Activated T-helper 1 cell treated with anti-CD3 and anti-CD28 coated beads, Interleukin-2, amount 50 U/mL, for 16 hours (primary cell): Measurements from ENCODE around the gene C13orf42.

Experiments
- DNase-seq, 2 donors: peaks; one replicate each; pipeline ENCODE4 v3.0.0-alpha.2; 2020; ENCODE audit warnings: low read depth in 1 of 2, low spot score in 1 of 2

C13orf42 gene

DNA sequence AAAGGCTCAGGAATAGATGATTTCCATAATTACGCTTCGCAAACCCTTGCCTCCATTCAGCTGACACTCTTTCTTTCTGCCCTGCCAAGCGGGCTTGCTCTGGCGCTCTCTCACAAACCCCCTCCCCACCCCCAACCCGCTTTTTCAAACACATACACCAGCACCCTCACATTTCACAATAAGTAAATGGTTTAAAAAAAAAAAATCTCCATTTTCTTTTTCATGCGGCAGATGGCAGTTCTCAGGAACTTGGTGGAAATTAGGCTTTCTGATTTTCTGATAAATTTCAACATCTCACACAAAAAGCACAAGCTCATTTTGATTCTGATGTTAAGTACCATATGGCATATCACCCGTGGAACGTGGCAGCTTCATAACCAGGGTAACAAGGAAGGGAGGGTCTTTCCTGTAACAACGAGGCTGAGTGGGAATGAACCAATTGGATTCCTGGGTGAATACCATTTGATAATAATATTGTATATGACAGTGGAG, 43.8 kb downstream of the C13orf42 start:
- no peak for DNase-seq

DNA sequence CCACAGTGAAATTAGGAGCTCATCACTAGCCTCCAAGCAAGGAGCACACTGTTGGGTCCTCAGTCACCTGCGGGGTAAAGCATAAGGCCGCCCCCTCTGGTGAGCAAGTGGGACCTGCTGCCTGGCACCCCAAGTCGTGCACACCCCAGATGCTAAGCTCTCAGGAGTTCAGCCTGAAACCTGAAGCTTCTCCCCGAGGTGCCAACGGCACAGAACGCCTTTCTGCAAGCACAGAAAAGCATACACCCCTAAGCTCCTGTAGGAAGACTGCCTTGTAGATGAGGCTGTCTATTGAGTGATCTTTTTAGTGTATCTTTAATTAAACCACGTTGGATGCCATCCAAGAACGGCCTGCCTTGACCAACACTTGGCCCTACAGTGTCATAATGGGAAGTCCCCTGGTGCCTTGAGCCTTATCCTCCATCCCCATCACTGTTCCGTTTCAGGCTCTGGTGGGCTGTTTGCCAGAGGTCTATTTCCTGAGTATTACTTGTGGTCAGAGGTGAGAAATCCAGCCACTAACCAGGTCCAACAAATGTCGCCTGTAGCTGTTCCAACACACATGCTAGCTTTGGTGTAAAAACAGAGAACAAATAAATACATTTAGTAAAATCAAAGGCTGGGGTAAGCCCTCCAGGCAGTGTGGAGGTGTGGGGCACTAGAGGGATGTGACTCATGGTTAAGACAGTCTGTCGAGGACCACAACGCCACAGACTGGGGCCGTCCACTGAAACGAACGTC, 44.8 kb downstream of the C13orf42 start:
- DNase-seq: no peak

DNA sequence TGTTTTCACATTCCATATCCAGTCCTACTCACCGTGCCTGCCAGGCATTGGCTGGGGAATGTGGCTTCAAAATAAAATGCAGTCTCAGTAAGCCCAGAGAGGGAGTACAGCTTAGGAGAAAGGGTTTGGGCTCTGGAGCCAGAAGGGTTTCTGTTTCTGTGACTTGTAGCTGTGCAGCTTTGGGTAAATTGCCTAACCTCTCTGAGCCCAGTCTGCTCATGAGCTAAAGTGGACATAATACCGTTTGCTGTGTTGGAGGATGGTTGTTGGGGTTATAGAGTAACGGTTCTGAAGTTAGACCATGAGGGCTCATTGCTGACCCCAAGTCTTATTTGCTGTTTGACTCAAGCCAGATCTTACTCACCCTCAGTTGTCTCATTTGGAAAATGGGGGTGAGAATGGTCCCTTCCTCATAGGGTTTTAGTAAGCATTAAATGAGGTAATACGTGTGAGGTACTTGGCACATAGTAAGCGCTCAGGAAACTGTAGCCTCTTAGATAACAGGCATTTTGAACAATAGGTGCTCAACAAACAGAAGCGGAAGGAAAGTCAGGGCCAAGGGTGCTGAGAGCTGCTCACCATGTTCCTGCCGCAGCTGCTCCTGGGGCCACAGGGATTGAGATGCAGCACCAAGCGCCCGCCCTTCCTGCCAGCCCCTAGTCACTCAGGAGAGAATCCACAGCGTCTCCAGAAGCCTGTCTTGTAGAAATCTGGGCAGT, 45.5 kb downstream of the C13orf42 start:
- DNase-seq: no peak

DNA sequence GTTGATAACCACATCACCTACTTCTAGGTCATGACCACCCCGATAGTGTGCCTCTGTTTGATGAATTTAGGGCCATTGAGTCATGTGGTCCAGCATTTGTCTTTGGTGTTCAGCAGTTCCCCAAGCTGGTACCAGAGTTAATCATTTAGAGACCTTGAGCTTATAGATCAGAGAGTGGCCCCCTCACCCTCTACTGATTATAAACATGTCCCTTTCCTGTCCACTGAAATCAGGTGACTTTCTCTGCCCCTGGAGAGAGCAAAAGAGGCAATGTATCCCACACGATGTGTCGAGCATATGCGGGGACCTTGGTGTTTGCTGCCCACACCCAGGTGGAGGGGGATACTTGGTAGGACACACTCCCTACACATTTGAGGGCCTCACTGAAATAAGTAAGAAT, 46.3 kb downstream of the C13orf42 start:
- DNase-seq: no peak

DNA sequence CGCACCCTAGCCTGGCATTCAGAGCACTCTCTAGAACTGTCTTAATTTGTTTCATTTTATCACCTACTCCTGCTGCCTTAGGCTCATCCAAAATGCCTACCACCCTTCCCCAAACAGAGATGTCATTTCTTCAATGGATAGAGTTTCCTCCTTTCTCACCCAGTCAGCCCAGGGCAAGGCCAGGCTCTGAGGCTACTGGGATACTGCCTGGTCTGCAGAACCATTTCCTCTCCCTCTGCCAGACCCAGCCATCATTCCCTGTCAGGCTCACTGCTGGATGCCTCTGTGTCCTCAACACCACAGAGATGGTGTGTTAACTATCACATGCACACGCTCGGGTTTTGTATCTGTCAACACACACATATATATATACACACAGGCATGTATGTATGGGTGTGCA, 47.2 kb downstream of the C13orf42 start:
- no peak for DNase-seq

DNA sequence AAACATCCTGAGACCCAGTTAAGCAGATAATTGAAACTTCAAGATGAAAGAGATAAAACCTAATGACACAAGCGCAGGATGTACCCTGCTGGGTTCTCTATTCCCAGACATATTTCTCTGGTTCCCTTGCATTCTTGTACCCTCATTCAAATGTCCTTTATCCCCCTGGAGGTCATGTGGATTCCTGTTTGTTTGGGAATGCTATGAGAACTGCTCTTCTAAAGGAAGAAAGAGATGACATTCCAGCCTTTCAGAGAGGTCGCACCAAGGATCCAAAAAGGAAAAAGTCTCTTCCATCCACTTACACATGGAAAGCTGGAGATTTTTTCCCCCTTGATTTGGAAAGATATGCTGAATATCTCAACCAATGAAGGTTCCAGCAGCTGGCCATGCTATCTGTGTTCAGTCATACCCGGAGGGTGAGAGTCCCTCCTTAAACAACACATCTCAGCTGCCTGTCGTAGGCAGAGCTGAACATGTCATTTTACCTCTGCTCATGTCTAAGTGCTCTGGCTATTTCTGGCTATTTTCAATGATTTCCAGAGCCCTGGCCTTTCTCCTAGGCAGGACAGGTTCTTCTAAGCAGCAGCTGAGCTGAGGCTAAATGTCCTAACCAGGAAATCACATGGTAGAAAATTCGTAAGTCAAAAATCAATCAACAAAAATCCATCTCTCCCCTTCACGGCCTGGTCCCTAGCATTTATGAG, 52.5 kb downstream of the C13orf42 start:
- no peak for DNase-seq

DNA sequence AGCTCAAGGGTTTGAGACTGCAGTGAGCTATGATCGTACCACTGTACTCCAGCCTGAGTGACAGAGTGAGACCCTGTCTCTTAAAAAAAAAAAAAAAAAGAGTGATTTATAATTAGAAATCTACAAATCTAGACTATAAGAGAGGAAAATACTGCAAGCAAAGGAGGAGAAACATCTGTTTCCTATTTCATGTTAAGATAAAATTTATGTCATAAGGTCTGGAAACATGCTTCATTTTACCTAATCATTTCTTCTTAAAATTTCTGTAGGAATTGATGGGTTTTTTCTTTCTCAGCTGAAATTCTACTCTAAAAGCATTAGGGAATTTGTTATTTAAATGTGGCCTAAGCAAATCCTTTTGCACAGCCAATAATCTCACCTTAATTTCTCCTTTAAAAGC, 53.2 kb downstream of the C13orf42 start:
- DNase-seq: no peak

DNA sequence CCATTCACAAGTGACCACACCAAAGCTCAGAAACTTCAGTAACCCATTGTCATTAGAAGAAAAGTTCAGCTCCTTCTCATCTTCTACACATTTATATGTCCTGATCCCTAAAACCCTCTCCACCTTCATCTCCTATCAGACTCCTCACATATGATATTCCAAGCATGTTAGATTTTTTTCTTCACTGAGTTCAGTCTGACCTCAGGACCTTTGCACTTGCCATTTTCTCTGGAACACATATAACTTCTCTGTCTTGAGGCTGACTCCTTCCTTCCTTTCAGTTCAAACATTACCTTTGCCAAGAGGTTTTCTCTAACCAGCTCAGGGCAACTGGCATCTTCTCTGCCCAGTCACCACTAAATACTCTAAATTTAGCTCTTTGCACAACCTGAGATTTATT, 54.1 kb downstream of the C13orf42 start:
- DNase-seq: no peak

DNA sequence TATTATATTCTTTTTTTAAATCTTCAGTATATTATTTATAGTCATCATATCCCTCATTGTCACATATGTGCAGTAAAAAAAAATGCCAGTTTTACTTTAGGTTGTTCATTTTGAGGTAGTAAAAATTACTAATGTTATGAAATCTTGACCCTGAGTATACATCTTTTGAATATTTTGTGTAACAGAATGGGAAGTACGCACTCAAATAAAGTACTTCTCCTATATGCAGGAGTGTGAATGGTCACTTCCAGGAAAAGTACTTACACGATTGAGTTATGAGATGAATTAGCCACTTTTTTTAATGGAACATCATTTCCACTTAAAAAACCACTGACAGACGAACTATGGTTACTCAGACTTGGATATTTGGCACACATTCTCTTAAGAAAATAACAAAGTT, 58.5 kb downstream of the C13orf42 start:
- no peak for DNase-seq

DNA sequence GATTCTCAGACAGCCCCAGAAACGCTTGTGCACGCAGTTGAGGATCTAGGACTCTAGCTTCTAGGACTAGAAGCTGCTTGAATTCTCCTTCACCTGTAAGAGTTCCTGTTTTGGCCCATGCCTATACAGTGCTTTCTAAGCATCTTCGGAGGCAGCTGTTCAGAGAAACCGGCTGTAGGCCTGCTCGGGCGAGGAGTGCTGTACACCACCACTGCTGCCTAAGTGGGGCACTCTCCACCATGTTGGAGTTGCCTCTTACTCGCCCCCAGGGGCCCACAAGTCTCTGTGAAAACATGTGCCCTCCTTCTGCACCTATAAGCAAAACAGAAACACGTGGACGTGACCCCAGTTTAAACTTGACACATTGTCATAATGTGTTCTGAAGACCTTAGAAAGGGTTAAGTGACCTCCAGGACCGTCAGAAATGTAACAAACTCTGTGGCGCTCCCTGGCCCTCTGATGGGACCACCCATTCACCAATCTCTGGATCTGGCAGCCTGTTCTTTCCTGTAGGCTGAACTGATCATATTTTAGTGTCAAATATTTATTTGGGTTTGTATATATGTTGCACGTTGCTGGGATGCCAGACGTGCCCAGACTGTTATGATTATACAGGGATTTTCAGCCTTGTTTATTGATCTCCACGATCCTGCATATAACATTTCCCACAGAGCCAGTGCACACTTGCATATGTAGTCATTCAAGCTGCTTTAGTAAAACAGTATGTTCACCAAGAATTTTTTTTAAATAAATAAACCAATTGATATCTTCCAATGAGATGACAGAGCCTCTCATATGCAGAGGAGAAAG, 60.8 kb downstream of the C13orf42 start:
- no peak for DNase-seq

DNA sequence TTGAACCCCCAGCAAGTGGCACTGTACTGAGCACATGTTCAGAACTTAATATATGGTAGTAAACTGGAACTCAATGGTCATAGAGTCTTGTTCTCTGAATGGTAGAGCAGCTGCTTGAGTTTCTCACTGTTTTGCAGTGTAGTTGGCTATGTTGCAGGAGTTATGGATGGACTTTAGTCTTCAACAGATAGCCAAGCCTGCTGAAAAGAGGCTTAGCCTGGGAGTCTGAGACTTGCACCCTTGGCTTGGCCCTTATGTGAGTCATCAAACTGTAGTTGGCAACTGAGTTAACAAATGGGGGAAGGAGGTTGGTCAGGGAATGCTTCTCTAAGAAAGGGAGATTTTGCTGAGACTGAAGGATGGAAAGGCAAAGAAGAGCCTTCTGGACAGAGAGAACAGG, 62.5 kb downstream of the C13orf42 start:
- DNase-seq: no peak

DNA sequence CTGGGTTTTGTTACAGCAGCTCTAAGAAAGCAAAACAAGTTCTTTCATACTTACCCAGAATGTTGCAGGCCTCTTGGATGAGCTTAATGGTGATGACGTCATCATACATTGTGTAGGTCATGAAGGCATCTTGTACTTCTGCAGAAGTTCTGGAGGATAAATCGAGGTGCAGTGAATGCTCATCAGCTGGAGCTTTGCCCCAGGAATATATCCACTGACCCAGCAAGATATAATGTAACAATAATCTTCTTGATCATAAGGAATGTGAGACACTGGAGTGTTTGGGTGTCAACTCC, 63.0 kb downstream of the C13orf42 start:
- no peak for DNase-seq

DNA sequence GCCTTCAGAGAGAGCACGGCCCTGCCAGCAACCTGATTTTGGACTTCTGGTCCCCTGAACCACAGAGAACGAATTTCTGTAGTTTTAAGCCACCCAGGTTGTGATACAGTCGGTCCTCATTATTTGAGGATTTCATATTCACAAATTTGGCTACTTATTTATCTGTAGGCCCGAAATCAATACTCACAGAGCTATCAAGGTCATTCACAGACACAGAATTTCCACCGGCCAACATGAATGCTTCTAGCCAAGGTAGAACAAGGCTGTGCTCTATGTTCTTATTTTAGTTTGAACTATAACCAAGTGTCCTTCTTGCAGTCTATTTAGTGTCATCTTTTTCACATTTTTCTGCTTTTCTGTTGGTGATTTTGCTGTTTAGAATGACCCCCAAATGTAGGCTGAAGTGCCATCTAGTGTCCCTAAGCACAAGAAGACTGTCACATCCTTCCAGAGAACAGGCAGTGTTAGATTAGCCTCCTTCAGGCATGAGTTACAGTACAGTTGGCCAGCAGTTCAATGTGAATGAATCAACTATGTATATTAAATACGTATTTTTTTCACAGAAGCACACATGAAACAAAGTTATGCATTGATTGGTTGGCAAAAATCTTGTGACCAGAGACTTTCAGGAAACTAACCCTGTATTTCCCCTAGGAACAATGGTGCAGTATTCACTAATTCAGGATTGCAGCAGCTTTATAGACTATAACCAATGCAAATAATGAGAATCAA, 63.5 kb downstream of the C13orf42 start:
- DNase-seq: no peak

DNA sequence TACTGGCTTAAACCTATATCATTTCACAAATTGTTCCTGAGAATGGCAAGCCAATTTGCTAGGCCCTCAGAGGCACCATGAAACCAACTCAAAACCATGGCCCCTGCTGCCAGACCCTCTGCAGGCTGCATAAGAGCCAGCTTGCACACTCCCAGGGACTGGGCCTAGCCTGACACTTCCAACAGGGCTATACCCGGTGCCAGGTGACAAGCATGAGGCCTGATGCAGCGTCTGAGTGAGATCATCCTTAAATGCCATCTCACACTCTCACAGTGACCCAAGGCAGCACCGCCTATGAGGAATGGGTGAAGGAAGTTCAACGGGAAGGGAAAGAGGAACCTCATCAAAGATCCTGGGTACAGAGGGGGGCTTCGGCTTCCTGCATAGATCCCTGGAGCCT, 65.6 kb downstream of the C13orf42 start:
- DNase-seq: no peak

DNA sequence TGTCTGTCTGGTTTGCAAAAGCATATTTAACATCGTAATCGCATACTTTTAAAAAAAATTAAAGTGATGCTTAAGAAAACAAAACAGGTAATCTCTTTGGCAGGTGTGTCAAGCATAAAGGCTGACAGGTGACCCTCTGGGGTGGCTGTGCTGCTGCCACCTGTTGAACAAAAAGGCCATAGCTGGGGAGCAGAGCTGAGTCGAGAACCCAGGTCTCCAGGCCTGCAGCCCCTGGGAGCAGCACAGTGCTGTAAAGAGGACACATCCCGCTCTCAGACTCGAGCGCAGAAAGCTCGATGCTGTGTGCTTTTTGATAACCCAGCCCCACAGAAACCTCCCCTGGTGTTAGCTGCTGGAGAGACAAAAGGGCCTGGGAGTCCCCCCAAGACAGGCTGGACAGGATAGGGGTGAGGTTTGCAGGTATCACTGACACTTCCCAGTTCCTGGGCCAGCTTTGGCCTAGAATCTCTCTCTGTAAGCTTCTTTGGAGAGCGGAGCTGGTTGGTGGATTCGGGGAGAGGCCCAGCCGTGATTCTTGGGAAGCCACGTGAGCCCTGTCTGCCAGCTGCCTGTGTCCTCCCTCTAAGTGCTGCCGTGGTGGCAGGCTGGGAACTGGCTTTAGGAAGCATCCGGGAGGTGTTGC, 66.9 kb downstream of the C13orf42 start:
- no peak for DNase-seq

DNA sequence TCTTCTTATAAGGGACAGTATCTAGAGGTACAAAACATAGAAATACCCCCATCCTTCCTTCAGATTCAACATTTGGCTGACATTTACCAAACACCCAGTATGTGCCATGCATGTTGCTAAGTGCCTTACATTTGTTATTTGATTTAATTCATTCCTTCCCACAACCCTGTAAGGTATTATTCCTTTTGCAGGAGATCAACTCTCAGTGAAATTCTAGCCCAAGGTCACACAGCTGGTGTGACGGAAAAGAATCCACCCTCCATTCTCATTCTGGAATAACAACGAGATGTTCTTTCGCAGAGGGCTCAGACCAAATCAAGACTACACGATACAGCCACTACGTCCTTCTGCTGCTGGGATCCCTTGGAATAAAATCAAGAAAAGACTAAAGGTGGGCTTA, 67.8 kb downstream of the C13orf42 start:
- no peak for DNase-seq

DNA sequence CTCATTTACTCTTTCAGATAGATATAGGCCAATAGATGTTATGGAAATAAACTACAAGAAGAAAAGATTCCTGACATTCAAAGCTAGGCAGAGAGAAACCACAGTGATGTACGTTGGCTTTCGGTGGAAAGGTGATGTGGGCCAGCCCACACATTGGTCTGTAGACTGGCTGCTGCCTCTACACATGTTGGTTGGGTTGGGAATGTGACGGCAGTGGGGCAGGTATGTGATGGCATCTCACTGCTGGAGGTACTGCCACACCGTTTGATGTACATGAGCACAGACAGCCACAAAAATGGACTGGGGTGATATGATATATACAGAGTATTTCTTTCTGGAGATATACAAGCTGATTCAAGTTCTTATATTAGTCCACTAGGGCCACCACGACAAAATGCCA, 69.4 kb downstream of the C13orf42 start:
- DNase-seq: no peak

DNA sequence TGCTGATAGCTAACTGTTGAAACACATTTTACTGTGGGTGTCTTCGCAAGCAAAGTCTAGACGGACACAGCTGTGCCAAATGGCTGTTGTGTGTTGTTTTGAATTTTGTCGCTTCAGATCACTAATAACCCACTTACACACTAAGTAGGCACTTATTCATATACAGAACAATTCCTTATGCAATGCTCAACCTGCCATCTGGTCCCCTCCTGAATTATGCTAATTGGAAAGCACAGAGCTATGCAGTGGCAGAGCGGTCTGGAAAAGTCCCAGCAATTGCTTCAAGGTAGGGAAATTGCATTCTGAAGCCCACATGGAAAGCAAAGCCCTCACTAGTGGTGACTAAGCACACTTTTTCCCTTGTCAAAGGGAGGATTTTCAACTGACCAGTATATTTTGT, 69.9 kb downstream of the C13orf42 start:
- no peak for DNase-seq

DNA sequence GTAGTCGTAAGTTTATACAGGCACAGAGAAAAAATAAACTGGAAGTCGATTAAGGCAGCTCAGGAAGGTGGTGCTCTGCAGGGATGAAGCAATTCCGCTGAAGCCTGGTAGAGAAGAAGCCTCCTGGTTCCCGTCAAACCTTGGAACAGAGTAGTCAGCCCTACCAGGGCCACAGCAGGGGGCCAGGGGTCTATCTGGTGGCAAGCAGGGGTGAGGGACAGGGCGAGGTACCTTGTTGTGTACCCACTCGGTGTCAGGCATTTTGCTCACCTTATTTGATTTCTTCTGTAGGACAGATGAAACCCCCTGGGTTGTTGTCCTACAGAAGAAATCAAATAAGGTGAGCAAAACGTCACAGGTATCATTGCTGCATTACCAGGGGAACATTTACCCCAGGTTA, 70.6 kb downstream of the C13orf42 start:
- DNase-seq: no peak

DNA sequence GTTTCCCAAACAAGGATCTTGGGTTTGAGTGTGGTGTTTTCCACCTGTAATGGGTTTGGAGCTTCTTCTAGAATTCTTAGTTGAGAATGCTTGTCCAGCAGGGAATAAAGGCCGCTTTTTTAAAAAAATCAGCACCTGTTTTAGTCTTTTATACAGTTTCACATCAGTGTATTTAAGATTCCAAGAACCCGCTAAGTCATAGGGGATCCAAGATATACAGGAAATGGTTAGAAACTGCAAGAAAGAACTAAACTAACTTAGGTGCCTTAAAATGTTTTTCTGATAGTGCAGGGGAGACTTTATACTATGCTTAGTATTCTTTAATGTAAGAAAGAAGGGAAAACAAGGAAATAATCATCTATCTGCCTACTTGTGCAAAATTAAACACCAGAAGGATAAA, 74.7 kb downstream of the C13orf42 start:
- no peak for DNase-seq
